CD4-positive, alpha-beta T cell treated with Interferon gamma for 1 hour (primary cell): ENCODE results near the gene KNSTRN.
A peak's percentile ranks its signal among the peaks of the same experiment; 100 is the strongest.

Experiments
- DNase-seq: peaks from one replicate; pipeline ENCODE4 v3.0.0-alpha.2; 2020

Gene KNSTRN

GRCh38 chr15:40366457-40367370 is 15.8 kb upstream of the KNSTRN start:
- DNase-seq, result no peak

- no peak for DNase-seq
Measured at GRCh38 chr15:40367371-40367685, 15.2 kb upstream of the KNSTRN start.

GRCh38 chr15:40367686-40368611 is 14.6 kb upstream of the KNSTRN start:
- DNase-seq, result peak; percentile 93

- no peak for DNase-seq
Measured at GRCh38 chr15:40368719-40369473, 13.6 kb upstream of the KNSTRN start.

DNA sequence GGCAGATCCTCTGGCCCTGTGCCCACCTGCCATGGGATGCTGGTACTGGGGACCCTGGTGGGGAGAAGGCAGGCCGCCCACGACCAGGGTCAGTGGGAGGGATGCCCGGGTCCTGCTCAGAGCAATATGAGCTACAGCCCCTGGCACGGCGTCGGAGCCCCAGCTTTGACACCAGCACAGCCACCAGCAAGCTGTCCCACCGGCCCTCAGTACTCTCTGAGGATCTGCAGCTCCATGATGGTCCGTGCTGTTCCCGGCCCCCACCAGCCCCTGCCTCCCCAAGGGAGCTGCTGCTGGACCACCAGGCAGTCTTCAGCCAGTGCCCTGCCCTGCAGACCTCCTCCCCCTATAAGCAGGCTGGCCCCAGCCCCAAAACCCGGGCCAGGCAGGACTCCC is 13.0 kb upstream of the KNSTRN start:
- DNase-seq, result no peak

DNA sequence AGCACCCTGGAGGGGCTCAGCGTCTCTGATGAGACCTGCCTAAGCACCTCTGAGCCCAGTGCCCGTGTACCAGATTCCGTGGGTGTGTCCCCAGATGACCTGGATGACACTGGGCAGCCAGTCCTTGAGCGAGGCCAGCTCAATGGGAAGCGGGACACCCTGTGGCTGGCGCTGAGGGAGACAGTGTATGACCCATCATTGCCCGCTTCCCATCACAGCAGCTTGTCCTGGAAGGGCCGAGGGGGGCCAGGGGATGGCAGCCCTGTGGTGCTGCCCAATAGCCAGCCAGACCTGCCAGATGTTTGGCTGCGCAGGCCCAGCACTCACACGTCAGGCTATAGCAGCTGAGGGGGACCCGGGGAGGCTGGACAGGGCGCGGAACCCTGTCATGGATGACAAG is 12.6 kb upstream of the KNSTRN start:
- DNase-seq, result no peak

- no peak for DNase-seq
Measured at GRCh38 chr15:40372981-40373380, 9.5 kb upstream of the KNSTRN start.

DNA sequence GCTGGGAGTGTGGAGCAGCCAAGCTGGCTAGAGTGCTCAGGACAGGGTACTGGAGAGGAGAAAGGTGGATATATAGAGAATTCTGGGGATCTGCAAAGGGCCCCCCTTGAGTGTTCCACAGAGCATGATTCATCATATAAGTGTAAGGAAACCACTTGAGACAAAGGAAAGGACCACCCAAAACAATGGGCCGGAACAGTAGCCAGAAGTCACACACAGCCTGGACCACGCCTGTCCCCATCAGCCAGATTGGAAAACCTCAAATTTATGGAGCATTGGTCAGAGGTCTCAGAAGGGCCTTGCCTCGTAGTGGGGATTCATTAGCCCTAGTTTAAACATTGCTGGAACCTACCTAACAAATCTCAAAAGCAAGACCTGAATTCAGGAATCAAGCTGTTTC is 4.9 kb upstream of the KNSTRN start:
- DNase-seq, result no peak

DNA sequence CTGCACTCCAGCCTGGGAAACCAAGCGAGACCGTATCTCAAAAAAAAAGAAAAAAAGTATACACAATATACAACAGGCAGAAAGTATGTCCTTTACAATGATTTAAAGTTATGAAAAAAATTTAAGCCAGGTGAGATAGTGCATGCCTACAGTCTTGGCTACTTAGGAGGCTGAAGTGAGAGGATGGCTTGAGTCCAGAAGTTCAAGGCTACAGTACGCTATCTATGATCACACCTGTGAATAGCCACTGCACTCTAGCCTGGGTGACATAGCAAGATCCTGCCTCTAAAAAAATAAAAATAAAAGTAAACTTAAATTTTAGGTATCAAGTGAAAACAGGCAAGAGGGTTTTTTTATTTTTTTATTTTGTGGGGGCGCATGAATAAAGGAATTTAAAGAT is 3.1 kb upstream of the KNSTRN start:
- DNase-seq, result no peak

GRCh38 chr15:40379853-40380252 is 2.7 kb upstream of the KNSTRN start:
- no peak for DNase-seq

GRCh38 chr15:40380636-40381035 is 1.9 kb upstream of the KNSTRN start:
- no peak for DNase-seq

GRCh38 chr15:40381818-40382529 is 547 bp upstream of the KNSTRN start:
- no peak for DNase-seq

DNA sequence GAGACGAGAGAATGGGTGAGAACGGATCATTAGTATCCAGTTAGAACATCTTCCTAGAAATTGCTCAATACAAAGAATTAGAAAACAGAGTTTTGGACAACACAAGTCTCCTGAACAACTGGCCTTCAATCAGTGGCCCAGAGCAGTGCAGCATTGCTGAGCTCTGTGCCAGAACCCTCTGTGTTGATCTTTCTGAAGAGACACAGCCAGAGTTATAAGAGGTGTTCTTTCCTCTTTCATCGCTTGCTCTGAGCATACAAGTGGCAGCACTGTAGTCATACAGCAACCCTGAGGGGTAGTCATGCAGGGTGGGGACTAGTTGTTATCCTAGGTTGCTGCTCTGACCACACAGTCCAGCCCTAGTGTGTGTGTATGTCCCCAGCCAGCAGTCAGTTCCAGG is 4.0 kb downstream of the KNSTRN start:
- DNase-seq, result no peak

- peak; percentile 25 for DNase-seq
Measured at GRCh38 chr15:40388941-40389823, 6.7 kb downstream of the KNSTRN start.

DNA sequence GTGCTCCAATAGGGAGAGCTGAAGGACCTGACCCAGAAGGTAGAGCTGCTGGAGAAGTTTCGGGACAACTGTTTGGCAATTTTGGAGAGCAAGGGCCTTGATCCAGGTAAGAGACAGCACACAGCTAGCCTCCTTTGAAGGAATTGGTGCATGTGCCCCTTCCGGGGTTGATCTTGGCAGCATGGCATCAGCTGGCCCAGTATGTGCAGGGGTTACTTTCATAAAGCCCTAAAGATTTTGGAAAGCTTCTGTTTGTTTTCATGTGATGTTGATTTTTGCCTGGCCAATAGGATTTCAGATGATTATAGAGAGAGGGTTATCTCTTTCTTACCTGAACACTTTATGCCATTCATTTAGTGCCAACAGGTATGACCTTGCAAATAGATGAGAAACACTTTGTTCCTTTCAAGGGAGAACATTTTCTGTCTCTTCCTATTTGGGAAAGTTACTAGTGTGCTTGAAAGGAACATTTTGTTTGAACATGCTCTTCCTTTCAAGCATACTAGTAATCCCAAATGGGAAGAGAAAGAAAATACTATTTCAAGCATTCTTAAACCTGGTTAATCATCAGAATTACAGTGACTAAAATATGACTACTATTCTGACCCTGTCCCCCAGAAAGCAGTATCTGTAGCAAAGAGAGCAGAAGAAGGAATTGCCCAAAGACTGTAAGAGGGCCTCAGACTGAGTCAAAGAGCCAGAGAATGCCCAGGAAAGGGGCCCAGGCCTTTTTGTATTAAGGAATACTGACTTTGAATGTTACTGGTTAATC is 7.5 kb downstream of the KNSTRN start:
- no peak for DNase-seq

DNA sequence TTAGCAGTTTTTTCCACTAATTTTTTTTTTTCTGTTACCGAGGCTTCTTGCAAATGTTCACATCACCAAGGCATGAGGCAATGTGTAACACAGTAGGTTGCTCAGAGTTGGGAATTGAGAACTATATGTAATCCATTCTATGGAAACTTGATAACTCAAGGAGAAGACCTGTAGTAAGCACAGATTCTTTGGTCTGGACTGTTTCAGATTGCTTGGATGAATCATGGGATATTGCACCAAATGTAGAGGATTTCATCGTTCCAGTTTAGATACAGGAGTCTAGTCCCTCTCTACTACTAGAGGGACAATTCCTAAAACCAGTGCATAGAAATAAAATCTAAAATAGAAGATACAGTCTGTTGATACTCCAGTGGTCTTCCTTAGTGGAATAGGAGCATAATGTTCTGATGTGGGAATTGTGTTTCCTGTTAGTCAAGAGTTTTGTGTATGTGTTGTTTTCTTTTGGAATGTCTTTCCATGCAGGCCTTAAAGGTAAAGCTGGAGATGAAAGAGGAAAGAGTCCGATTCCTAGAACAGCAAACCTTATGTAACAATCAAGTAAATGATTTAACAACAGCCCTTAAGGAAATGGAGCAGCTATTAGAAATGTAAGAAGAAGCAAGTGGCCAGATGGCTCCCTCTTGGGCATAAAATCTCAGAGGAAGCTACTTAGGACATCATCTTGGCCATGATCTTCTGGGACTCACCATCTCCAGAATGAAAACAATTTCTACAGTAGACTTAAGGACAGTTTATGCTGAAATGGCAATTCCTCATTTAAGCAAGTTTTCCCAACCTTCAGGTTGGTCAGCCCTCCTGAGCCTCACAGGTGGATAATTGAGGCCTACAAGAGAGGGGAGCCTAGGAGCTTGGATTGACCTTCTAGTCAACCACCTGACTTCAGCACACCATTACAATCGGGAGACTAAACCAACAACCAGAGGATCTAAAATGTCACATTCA is 10.7 kb downstream of the KNSTRN start:
- DNase-seq, result no peak

GRCh38 chr15:40397688-40398412 is 15.3 kb downstream of the KNSTRN start:
- no peak for DNase-seq

DNA sequence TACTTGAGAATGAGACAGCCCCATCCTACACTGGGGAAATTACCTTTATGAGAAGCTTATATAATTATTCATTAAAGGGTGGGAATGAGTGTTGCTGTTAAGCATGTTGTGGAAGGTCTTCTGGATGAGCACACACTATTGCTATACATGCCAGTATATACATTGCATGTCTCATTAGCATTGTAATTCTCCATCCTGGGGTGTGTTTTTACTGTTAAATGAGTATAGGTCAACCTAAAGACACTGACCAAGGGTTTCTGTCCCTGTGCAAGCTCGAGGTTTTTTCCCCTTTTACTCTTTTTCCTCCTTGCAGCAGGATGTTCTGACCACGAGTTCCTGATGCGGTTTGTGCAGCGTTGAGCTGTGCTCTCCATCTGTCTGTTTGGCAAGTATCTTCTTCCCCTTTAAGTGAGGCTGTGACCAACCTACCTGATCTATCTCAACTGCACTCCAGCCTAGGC is 15.9 kb downstream of the KNSTRN start:
- DNase-seq, result peak; percentile 45

DNA sequence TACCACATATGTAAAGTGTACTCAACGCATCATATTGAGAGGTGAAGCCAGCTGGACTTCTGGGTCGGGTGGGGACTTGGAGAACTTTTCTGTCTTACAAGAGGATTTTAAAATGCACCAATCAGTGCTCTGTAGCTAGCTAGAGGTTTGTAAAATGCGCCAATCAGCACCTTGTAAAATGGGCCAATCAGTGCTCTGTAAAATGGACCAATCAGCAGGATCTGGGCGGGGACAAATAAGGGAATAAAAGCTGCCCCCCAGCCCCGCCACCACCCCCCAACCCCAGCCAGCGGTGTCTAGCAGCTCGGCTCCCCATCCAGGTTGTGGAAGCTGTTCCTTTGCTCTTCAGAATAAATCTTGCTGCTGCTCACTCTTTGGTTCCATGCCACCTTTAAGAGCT is 16.8 kb downstream of the KNSTRN start:
- DNase-seq, result no peak
